ENCODE measurements around the gene CALHM2. TPM values are rescaled to one million over a fixed set of nuclear protein-coding genes. Genes with fewer than 3 reads are reported as not detected.

CALHM2 gene
- total and polyA plus RNA-seq, 2 experiments from 2014 or later: 3.2 to 7.9 TPM

GRCh38 chr10:103465411-103466179, 13.4 kb upstream of the CALHM2 start:
- H3K27me3 ChIP-seq: no peaks in the 10 kb centered on the region
- H3K79me2 ChIP-seq: no peaks in the 10 kb centered on the region
- no peak overlapping the region for H3K4me2 ChIP-seq
- no peak for DNase-seq (ENCODE audit: low spot score)
- WGBS (ENCODE audit: low lambda C conversion rate, missing lambda C conversion rate): 92% methylated on average over 14 of the region's 14 CpGs
- H2AFZ ChIP-seq: no peak overlapping the region
- H3K4me3 ChIP-seq: no peak overlapping the region
- no peaks in the 10 kb centered on the region for H3K4me1 ChIP-seq (ENCODE audit: insufficient read depth)
- H3K36me3 ChIP-seq (replicated peaks; ENCODE audit: insufficient read depth, low read depth): no peaks in the 10 kb centered on the region
- no peaks in the 10 kb centered on the region for H3K9me2 ChIP-seq (replicated peaks; ENCODE audit: insufficient read depth)
- TF ChIP-seq CTCF (IDR thresholded peaks at IDR 0.05; ENCODE audit: poor library complexity) (no peak), EZH2phosphoT487 (IDR thresholded peaks at IDR 0.05; ENCODE audit: low read depth, severe bottlenecking, unreplicated experiment) (no peak), EZH2 (IDR thresholded peaks at IDR 0.05; ENCODE audit: borderline replicate concordance) (no peak)
- no peak overlapping the region for H3K27ac ChIP-seq
- no peaks in the 10 kb centered on the region for H3K9me3 ChIP-seq (ENCODE audit: low read depth)
- no peaks in the 10 kb centered on the region for H4K20me1 ChIP-seq (ENCODE audit: insufficient read depth, poor library complexity, severe bottlenecking)

- Histone ChIP-seq H4K20me1 (ENCODE audit: insufficient read depth, poor library complexity, severe bottlenecking) (no peaks in the 10 kb centered on the region), H3K36me3 (replicated peaks; ENCODE audit: insufficient read depth, low read depth) (no peaks in the 10 kb centered on the region), H3K4me1 (ENCODE audit: insufficient read depth) (no peaks in the 10 kb centered on the region), H3K9me2 (replicated peaks; ENCODE audit: insufficient read depth) (no peaks in the 10 kb centered on the region), H2AFZ (no peak overlapping the region), H3K27me3 (no peaks in the 10 kb centered on the region), H3K27ac (no peak overlapping the region), H3K79me2 (no peaks in the 10 kb centered on the region), H3K4me2 (no peak overlapping the region), H3K4me3 (no peak overlapping the region), H3K9me3 (ENCODE audit: low read depth) (no peaks in the 10 kb centered on the region)
- 80% methylated on average over 4 of the region's 4 CpGs for WGBS (ENCODE audit: low lambda C conversion rate, missing lambda C conversion rate)
- no peak for DNase-seq (ENCODE audit: low spot score)
- no peak for TF ChIP-seq CTCF (IDR thresholded peaks at IDR 0.05; ENCODE audit: poor library complexity)
- TF ChIP-seq EZH2 (IDR thresholded peaks at IDR 0.05; ENCODE audit: borderline replicate concordance): no peak
- no peak for TF ChIP-seq EZH2phosphoT487 (IDR thresholded peaks at IDR 0.05; ENCODE audit: low read depth, severe bottlenecking, unreplicated experiment)
These were observed 11.3 kb upstream of the CALHM2 start for GRCh38 chr10:103463499-103463898.

- no peaks in the 10 kb centered on the region for H3K36me3 ChIP-seq (replicated peaks; ENCODE audit: insufficient read depth, low read depth)
- H3K9me2 ChIP-seq (replicated peaks; ENCODE audit: insufficient read depth): no peaks in the 10 kb centered on the region
- H3K4me1 ChIP-seq (ENCODE audit: insufficient read depth): no peaks in the 10 kb centered on the region
- no peaks in the 10 kb centered on the region for H4K20me1 ChIP-seq (ENCODE audit: insufficient read depth, poor library complexity, severe bottlenecking)
- H2AFZ ChIP-seq: no peak overlapping the region
- no peak for DNase-seq (ENCODE audit: low spot score)
- WGBS (ENCODE audit: low lambda C conversion rate, missing lambda C conversion rate): 65% methylated on average over 4 of the region's 4 CpGs
- H3K4me2 ChIP-seq: no peak overlapping the region
- H3K9me3 ChIP-seq (ENCODE audit: low read depth): no peaks in the 10 kb centered on the region
- H3K27ac ChIP-seq: no peak overlapping the region
- no peaks in the 10 kb centered on the region for H3K79me2 ChIP-seq
- no peak overlapping the region for H3K4me3 ChIP-seq
- TF ChIP-seq EZH2 (IDR thresholded peaks at IDR 0.05; ENCODE audit: borderline replicate concordance): no peak
- TF ChIP-seq EZH2phosphoT487 (IDR thresholded peaks at IDR 0.05; ENCODE audit: low read depth, severe bottlenecking, unreplicated experiment): no peak
- no peak for TF ChIP-seq CTCF (IDR thresholded peaks at IDR 0.05; ENCODE audit: poor library complexity)
- H3K27me3 ChIP-seq: no peaks in the 10 kb centered on the region
These were observed 7.4 kb upstream of the CALHM2 start for GRCh38 chr10:103459615-103460014.
